Mesenchymal stem cell (in vitro differentiated cells and primary cell): ENCODE measurements around the gene AHRR.

Experiments used
- DNase-seq: peaks from one replicate; pipeline ENCODE4 v3.0.0-alpha.2; 2013
- H2AFZ ChIP-seq: one replicate; pipeline ENCODE4 v1.6.1; 2013; ENCODE audit warnings: low read depth, mild to moderate bottlenecking, control low read depth, inconsistent platforms, low read length, moderate library complexity
- H2AK5ac ChIP-seq: 2 replicates; pipeline ENCODE4 v1.6.1; 2013; ENCODE audit warnings: low read length, moderate library complexity, mild to moderate bottlenecking, inconsistent platforms; ENCODE audit not compliant: severe bottlenecking
- H2BK120ac ChIP-seq: one replicate; pipeline ENCODE4 v1.6.1; 2013; ENCODE audit warnings: low read depth, mild to moderate bottlenecking, inconsistent platforms, low read length, moderate library complexity
- H2BK12ac ChIP-seq, 2 experiments: one replicate each; pipeline ENCODE4 v1.6.1; 2013; ENCODE audit warnings: inconsistent platforms in 2 of 2, low read length in 2 of 2, mild to moderate bottlenecking in 2 of 2, moderate library complexity in 2 of 2, control low read depth in 1 of 2
- H2BK15ac ChIP-seq: one replicate; pipeline ENCODE4 v1.6.1; 2013; ENCODE audit warnings: mild to moderate bottlenecking, low read depth, inconsistent platforms; ENCODE audit not compliant: poor library complexity, severe bottlenecking
- H2BK5ac ChIP-seq: 2 replicates; pipeline ENCODE4 v1.6.1; 2013; ENCODE audit warnings: low read depth, mild to moderate bottlenecking, low read length, control low read depth, inconsistent platforms; ENCODE audit not compliant: poor library complexity, severe bottlenecking
- H3K14ac ChIP-seq, 2 experiments: one replicate each; pipeline ENCODE4 v1.6.1; 2013; ENCODE audit warnings: inconsistent platforms in 2 of 2, low read length in 2 of 2, control low read depth in 1 of 2, mild to moderate bottlenecking in 1 of 2, moderate library complexity in 1 of 2
- H3K18ac ChIP-seq, 2 experiments: one replicate each; pipeline ENCODE4 v1.6.1; 2013; ENCODE audit warnings: inconsistent platforms in 2 of 2, low read length in 2 of 2, control low read depth in 1 of 2, low read depth in 1 of 2, mild to moderate bottlenecking in 1 of 2
- H3K23ac ChIP-seq, 2 experiments: one replicate each; pipeline ENCODE4 v1.6.1; 2013; ENCODE audit warnings: inconsistent platforms in 2 of 2, low read length in 2 of 2, mild to moderate bottlenecking in 2 of 2, moderate library complexity in 2 of 2, control low read depth in 1 of 2
- H3K27ac ChIP-seq: 2 replicates; pipeline ENCODE4 v1.5.1; 2013; ENCODE audit warnings: mild to moderate bottlenecking, moderate library complexity, low read length, control low read depth, inconsistent platforms; ENCODE audit not compliant: poor library complexity, severe bottlenecking
- H3K27me3 ChIP-seq, 2 experiments: 2 replicates each; pipeline versions ENCODE4 v1.6.1 to v1.7.0; 2013; ENCODE audit warnings: low read length in 2 of 2, mild to moderate bottlenecking in 2 of 2, moderate library complexity in 2 of 2, control low read depth in 1 of 2, inconsistent platforms in 1 of 2; ENCODE audit not compliant: control insufficient read depth in 1 of 2, insufficient read depth in 1 of 2
- H3K36me3 ChIP-seq, 2 experiments: 2 replicates each; pipeline versions ENCODE4 v1.6.1 to v1.7.0; 2013; ENCODE audit warnings: low read length in 2 of 2, control low read depth in 1 of 2, inconsistent platforms in 1 of 2, low read depth in 1 of 2, mild to moderate bottlenecking in 1 of 2; ENCODE audit not compliant: insufficient read depth in 2 of 2, control insufficient read depth in 1 of 2
- H3K4ac ChIP-seq, 2 experiments: one replicate each; pipeline ENCODE4 v1.6.1; 2013; ENCODE audit warnings: inconsistent platforms in 2 of 2, low read length in 2 of 2, mild to moderate bottlenecking in 2 of 2, moderate library complexity in 2 of 2, control low read depth in 1 of 2, low read depth in 1 of 2
- H3K4me1 ChIP-seq: 2 replicates; pipeline ENCODE4 v1.6.1; 2013; ENCODE audit warnings: low read depth, low read length, control low read depth; ENCODE audit not compliant: control insufficient read depth, insufficient read depth
- H3K4me2 ChIP-seq: 2 replicates; pipeline ENCODE4 v1.6.1; 2013; ENCODE audit warnings: low read length, mild to moderate bottlenecking, inconsistent platforms; ENCODE audit not compliant: poor library complexity, severe bottlenecking
- H3K4me3 ChIP-seq, 2 experiments: 2 replicates each; pipeline versions ENCODE4 v1.5.1 to v1.7.0; 2013; ENCODE audit warnings: low read length in 2 of 2, mild to moderate bottlenecking in 2 of 2, control low read depth in 1 of 2, low read depth in 1 of 2; ENCODE audit not compliant: insufficient read depth in 1 of 2
- H3K79me1 ChIP-seq: replicated peaks from 2 replicates; pipeline ENCODE4 v1.6.1; 2013; ENCODE audit warnings: mild to moderate bottlenecking, control low read depth, low read length, inconsistent platforms; ENCODE audit not compliant: poor library complexity, severe bottlenecking
- H3K9ac ChIP-seq: 2 replicates; pipeline ENCODE4 v1.7.0; 2013; ENCODE audit warnings: mild to moderate bottlenecking, low read length, moderate library complexity
- H3K9me3 ChIP-seq: 2 replicates; pipeline ENCODE4 v1.7.0; 2013; ENCODE audit warnings: mild to moderate bottlenecking, low read length; ENCODE audit not compliant: control insufficient read depth
- H4K8ac ChIP-seq: one replicate; pipeline ENCODE4 v1.6.1; 2013; ENCODE audit warnings: inconsistent platforms, mild to moderate bottlenecking, low read length, moderate library complexity
- H4K91ac ChIP-seq: one replicate; pipeline ENCODE4 v1.6.1; 2013; ENCODE audit warnings: mild to moderate bottlenecking, low read length, inconsistent platforms
- WGBS: methylation state at CpG from one replicate; pipeline ENCODE4 v1.1.7; 2013; ENCODE audit warnings: mixed read lengths; 5-methylcytosine and 5-hydroxymethylcytosine counted together

AHRR gene

DNA sequence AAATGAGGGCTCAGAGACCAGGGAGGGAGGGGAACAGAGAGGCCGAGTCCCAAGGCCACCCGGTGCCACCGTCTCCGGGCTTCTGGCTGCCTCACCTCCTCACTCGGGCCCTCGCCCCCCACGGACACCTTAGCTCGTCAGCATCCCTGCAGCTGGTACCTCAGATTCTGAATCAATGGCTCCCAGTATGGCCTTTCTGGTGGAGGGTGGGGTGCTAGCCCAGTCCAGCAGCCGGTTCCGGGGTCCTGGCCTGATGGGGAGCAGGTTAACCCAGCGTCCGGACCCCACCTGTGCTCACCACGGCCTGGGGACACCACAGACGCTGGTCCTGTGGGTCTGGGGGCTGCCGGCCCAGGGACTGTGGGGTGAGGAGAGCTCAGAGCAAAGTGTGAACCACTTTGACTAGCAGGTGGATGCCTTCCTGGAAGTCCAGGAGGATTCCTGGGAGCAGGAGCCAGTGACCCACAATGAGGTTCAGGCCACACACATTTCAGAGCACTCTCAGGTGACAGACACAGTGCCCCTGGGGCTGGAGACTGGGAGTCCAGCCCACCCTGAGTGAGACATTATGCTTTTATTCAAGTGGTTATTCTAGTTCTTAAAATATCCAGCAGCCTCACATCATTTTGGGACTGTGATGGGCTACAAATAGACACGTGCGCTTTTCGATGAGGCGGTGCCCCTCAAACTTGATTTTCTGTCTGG, 53.3 kb downstream of the AHRR start:
- Histone ChIP-seq H2BK15ac (peak overlapping the region; percentile 73), H2AK5ac (peak overlapping the region; percentile 21), H2AFZ (no peak overlapping the region), H2BK5ac (no peak overlapping the region), H3K9ac (peak overlapping the region; percentile 86), H3K36me3 (peaks cover 0 to 9% of the 10 kb centered on the region in 2 experiments), H3K23ac (peak overlapping the region in 1 of 2 experiments; percentile 40), H3K27me3 (no peaks in the 10 kb centered on the region), H3K18ac (peak overlapping the region; percentile 95 to 96), H4K91ac (peak overlapping the region; percentile 100), H3K4ac (peak overlapping the region; percentile 61 to 91), H3K9me3 (no peaks in the 10 kb centered on the region), H3K27ac (no peak overlapping the region), H3K79me1 (no peaks in the 10 kb centered on the region), H4K8ac (peak overlapping the region; percentile 95), H3K4me3 (peak overlapping the region in 1 of 2 experiments; percentile 68), H3K4me2 (no peak overlapping the region), H2BK120ac (peak overlapping the region; percentile 99), H3K14ac (peak overlapping the region in 1 of 2 experiments; percentile 30), H3K4me1 (peaks cover 38% of the 10 kb centered on the region), H2BK12ac (peak overlapping the region; percentile 95)
- DNase-seq = no peak
- WGBS = 90% methylated on average over 19 of the region's 19 CpGs

DNA sequence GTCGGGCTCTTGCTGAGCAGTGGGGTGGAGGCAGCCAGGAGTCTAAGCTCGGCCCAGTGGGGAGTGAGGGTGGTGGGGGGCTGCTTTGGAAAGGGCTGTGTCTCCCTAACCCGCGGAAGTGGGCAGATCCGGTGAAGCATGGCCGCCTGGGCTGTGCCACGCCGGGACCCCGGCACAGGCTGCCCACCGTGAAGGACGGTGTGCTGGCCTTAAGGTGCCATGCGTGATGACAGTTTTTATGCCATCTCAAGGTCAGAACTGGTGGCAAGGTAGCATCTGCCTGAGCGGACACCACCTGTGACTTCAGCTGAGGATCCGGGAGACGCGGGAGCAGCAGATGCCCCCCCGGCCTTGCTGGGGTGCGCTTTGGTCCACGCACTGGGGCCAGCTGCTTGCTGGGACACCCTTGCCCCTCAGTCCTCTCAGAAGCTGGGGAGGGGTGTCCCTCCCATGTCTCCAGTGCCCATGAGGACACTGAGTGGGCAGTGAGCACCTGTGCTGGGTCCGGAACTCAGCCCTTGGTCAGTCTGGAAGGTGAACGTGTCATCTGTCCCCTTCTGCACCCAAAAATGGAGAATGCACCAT, 53.9 kb downstream of the AHRR start:
- H2AFZ ChIP-seq = no peak overlapping the region
- no peak overlapping the region for H2AK5ac ChIP-seq
- no peaks in the 10 kb centered on the region for H3K9me3 ChIP-seq
- peak overlapping the region in 1 of 2 experiments; percentile 40 for H3K23ac ChIP-seq
- 94% methylated on average over 21 of the region's 21 CpGs for WGBS
- H3K36me3 ChIP-seq = peaks cover 0 to 9% of the 10 kb centered on the region in 2 experiments
- peak overlapping the region; percentile 51 for H2BK120ac ChIP-seq
- no peak overlapping the region for H3K27ac ChIP-seq
- no peak overlapping the region for H3K4me2 ChIP-seq
- no peak overlapping the region for H2BK5ac ChIP-seq
- H4K8ac ChIP-seq = peak overlapping the region; percentile 50
- peak overlapping the region; percentile 95 for H2BK12ac ChIP-seq
- peak overlapping the region; percentile 38 to 93 for H3K18ac ChIP-seq
- peak overlapping the region; percentile 69 to 91 for H3K4ac ChIP-seq
- H3K27me3 ChIP-seq = no peaks in the 10 kb centered on the region
- peaks cover 38% of the 10 kb centered on the region for H3K4me1 ChIP-seq
- H3K14ac ChIP-seq = peak overlapping the region in 1 of 2 experiments; percentile 22
- H3K9ac ChIP-seq = no peak overlapping the region
- H3K79me1 ChIP-seq = no peaks in the 10 kb centered on the region
- H4K91ac ChIP-seq = peak overlapping the region; percentile 87
- no peak for DNase-seq
- H3K4me3 ChIP-seq = no peak overlapping the region
- no peak overlapping the region for H2BK15ac ChIP-seq

DNA sequence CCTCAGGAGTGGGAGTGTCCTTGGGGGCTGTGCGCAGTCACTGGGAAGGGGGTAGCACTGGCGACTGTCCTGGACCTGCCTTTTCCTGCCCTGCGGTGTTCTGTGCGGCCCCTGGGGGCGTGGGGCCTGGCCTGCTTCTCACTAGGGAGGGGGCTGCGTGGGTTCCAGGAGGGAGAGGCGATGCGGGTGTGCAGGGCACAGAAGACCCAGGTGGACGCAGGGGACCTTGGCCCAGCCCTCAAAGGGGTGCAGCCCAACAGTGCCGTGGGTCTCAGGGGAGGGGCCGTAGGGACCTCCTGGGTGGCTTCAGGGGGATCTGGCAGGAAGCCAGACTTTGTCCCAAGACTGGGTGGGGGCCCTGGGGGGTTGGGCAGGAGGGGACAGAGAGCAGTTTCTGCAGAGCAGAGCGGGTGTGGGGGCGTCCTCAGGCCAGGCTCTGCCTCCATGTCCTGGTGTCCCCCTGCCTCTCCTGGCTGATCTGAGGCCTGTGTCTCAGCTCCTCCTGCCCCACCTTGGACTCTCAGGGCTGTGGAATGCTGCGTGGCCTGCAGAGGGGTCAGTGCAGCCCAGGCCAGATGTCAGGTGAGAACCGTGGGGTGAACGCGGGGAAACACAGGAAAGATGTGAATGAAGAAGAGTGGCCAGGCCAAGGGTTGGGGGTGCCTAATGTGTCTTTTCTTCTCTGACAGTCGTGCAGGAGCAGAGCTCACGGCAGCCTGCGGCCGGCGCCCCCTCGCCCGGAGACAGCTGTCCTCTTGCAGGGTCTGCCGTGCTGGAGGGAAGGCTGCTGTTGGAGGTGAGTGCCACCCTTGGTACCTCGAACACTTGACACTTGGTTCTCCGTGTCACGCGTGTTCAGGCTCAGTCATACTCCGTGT, 54.6 kb downstream of the AHRR start:
- 95% methylated on average over 30 of the region's 30 CpGs for WGBS
- Histone ChIP-seq H4K8ac (no peak overlapping the region), H2BK120ac (peak overlapping the region; percentile 35), H3K23ac (peak overlapping the region in 1 of 2 experiments; percentile 17), H3K18ac (peak overlapping the region; percentile 38 to 93), H4K91ac (peak overlapping the region; percentile 87), H3K4me3 (no peak overlapping the region), H3K4me1 (peaks cover 38% of the 10 kb centered on the region), H2BK15ac (no peak overlapping the region), H2AFZ (no peak overlapping the region), H2AK5ac (no peak overlapping the region), H3K79me1 (no peaks in the 10 kb centered on the region), H2BK12ac (peak overlapping the region; percentile 95), H3K9me3 (no peaks in the 10 kb centered on the region), H3K4ac (peak overlapping the region; percentile 69 to 91), H3K14ac (peak overlapping the region in 1 of 2 experiments; percentile 90), H3K27me3 (no peaks in the 10 kb centered on the region), H3K4me2 (no peak overlapping the region), H2BK5ac (no peak overlapping the region), H3K27ac (no peak overlapping the region), H3K9ac (no peak overlapping the region), H3K36me3 (peaks cover 0 to 9% of the 10 kb centered on the region in 2 experiments)
- no peak for DNase-seq
